NCI-H2081 treated with DMSO at 0.1 percent for 48 hours (cell line): ENCODE data around the gene WNT7B.

Experiments used
- DNase-seq: peaks from one replicate; lab custom pipeline; 2025; lab: John Stamatoyannopoulos, UW

The WNT7B gene

DNA sequence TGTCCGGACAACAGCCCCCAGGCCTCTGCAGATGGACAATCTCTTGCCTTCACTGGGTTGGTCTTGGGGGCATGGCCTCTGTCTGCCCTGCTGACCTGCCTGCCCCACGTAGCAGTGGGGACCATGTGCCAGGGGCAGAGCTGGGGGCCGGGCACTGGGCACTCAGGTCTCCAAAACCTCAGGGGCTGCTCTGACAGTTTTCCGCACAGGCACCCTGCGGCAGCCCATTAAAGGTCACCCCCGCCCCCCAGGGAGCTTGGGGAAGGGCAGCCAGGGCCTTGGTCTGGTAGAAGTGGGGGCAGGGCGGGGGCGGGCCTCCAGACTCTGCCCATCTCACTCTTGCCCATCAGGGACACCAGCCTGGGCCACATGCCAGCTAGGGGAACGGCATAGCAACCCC is 49.9 kb downstream of the WNT7B start:
- no peak for DNase-seq

DNA sequence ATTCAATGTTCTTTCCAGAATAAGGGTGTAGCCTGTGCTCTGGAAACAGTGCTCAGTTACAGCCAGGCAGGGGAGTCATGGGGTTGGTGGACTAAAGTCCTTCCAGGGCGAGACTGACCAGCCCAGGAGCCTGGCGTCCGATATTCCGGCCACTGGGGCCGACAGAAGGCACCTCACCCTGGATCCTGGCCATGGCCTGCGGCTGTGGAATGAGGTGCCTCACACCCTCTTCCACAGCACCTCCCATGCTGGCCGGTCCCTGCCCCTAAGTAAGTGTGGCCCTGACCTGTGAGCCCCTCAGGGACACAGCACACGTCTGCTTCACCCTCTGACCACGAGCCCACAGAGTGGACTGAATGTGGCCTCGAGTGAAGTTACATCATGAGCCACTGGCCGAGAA is 50.5 kb downstream of the WNT7B start:
- no peak for DNase-seq

DNA sequence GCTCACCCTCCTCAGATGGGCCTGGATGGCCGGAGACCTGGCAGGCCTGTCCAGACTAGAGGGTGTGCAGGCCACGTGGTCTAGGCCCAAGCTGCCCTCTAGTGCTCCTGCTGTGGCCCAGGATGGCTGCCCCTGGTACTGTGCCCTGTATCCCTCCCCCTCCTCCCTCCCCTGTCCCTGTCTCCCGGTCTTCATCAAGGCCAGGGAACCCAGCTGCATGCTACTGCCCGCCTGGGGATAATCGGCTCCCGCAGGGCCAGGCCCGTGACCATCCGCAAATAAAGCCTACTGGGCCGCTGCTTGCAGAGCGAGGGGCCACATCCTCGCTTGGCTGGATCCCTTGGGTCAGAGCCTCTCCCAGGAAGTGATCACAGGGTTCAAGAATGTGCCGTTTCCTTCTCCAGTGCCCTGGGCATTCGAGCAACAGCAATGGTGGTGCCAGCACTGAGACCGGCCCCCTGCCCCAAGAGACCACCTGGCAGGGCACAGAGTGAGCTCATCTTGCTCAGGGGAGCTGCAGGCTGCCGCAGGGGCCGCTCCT is 51.1 kb downstream of the WNT7B start:
- DNase-seq, result no peak

DNA sequence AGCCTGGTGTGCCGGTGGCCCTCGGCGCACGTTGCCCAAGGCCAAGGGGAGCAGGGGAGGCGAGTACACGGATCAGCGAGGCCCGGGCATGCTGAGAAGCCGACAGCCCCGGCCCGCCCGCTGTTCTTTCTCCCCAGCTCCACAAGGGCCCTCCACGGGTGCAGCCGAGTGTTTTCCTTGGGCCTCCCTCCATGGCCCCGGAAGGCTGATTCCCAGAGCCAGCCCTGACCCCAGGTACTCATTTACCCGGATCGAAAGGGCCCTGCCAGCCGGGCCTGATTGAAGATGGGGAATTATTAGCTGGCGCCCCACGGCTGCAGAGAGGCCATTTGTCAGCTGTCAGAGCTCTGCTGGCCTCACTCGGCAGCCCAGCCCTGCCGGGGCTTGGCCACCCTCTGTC is 53.1 kb downstream of the WNT7B start:
- DNase-seq, result no peak

DNA sequence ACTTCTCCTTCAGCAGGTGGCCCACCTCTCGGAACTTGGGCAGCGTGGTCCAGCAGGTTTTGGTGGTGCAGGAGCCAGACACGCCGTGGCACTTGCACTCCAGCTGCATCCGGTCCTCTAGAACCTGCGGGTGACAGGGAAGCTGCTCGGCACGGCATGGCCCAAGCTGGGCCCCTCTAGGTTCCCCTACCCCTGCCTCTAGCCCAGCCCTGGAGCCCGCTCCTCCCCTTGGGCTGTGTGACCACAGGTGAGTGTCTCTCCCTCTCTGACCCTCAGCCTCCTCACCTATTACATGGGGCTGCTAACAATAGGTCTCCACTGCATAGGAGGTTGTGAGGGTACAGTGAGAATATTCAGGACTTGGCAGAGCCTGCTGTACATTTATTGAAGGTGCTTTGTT is 53.8 kb downstream of the WNT7B start:
- DNase-seq, result no peak

DNA sequence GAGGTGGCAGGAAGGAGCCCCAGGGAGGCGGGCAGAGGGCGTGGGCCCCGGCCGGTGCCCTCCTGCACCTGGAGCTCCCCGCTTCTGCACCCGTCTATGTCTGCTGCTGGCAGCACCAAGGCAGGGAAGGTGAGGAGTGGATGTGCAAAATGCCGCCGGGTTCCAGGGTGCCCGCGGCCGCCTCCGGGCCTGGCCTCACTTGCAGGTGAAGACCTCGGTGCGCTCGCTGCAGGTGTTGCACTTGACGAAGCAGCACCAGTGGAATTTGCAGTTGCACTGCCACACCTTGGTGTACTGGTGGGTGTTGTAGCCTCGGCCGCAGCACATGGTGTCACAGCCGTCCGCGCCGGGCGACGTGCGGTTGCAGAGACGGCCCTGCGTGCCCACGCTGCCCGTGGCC is 54.3 kb downstream of the WNT7B start:
- no peak for DNase-seq

DNA sequence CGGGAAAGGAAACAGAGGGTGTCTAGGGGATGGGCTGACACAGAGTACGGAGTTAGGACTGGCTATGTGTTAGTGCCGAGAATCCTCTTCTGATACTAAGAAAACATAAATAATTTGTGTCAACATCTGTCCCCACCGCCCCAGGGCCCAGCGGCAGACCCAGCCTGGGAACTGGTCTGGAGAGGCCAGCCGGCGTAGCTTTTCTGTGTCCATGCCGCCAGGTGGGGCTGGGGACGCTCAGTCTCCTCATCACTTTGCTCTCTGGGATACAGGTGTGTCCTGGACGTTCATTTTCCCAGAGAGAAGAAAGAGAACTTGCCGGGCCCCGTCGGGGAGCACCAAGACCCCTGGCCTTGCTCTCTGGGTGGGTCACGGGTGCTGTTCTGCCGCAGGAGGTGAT is 54.7 kb downstream of the WNT7B start:
- no peak for DNase-seq

DNA sequence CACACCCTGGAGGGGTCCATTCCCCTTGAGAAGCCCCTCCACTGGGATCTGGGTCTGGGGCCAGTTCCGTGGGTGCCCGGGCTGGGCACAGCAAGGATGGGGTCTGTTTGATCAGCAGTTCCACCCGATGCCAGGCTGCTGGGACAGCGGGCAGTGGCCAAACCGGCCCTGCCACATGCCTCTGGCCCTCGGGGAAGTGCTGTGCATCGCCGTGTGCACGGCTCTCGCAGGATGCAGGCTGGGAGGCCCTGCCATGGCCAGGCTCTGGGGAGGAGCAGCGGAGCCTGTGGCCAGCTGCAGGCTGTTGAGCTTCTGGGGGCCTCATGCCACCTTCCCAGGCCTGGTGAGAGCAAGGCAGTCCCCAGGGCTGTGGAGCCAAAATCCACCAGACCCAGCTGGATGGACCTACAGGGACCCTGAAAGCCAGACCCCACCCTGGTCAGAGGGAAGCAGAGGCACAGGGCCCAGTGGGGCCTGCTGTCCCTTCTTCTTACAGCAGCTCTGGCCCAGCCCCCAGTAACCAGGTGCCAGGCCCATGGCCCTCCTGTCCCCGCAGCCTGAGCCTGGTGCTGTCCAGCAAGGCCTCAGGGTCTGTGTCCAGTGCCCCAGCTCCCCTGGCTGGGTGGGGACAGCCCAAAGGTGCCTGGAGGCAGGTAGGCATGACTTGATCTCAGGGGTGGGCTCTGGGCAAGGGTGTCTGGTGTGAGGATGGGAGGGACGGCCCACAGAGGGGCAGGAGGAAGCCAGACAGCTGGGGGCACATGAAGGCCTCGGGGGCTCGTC is 57.3 kb downstream of the WNT7B start:
- no peak for DNase-seq

DNA sequence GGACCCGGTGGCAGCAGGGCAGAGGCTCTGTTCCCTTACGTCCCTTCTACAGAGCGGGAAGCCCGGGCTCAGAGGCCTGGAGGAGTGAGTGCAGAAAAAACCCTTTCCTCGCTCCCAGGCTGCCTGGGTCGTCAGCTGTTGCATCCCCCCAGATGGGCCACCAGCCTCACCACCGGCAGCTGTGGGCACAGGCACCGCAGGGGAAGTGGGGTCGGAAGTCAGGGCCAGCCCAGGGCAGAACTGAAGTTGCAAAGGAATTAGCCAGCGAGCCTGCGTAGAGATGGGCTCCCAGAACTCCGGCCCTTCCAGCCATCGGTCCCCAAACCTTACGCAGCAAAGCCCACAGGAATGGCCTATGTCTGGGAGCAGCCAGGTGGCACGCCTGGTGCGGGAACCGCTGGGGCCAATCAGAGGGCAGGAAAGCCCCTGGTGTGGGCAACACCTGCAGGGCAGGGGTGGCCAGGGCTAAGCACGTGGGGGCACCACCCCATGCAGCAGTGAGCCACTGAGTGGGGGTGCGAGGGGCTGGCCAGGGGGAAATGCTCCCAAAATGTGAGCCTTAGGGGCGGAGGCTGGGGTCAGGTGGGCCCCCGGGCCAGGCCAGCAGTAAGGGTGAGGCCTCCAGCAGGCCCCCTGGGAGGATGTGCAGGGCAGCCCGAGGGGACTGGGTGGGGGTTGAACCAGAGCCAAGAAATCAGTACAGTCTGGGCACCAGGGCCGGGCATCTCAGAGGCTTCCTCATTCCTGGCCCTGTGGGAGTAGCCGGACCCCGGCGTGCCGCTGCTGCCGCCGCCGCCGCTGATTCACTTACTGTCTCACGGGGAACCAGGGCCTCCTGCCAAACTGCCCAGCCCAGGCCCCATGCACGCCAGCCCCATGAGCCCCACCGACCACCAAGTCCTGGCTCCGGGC is 58.2 kb downstream of the WNT7B start:
- DNase-seq, result no peak

DNA sequence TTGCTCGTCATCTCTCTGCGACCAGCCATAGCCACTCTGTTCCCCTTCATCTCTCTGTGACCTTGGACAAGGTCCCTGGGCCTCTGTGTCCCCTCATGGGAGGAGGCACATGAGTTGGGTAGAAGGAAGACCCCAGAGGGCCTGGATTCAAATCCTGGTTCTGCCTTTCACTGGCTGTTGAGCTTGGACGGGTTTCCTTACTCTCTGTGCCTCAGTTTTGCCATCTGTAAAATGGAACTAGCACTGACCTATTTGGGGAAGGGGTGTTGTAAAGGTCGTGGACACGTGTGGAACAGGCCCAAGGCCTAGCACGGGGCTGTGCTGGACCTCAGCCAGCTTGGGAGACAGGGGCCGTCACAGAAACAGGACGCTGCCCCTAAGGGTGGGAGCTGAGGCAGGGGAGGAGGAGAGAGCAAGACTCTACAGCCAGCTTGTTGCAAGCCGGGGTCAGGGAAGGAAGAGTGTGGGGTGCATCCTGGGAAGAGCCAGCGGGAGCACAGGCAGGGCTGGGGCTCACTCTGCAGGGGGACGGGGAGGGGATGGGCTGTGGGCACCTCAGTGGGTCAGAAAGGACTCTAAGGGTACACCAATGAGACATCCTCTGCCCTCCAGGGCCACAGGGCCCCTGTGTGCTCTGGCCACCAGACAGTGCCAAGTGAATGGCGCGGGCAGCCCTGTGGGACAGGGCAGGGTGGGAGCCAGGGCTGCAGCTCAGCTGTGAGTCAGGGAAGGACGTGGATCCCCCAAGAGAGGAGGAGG is 59.1 kb downstream of the WNT7B start:
- no peak for DNase-seq

DNA sequence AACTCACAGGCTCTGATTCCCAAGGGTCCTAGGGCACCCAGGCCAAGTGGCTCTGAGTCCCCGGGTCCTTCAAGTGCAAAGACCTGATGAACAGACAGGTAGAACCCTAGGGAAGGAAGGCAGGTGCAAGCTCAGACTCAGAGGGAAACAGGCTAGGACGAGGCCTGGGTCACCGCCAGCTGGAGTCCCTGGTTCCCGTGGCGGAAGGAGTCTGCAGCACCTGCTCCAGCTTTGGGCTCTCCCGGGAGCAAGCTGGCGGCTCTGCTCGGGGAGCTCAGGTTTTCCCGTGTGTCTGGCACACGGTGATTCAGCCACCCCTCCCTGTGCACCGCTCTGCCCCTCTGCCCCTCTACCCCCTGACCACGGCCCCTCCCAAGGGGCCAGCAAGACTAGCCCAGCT is 59.8 kb downstream of the WNT7B start:
- no peak for DNase-seq

DNA sequence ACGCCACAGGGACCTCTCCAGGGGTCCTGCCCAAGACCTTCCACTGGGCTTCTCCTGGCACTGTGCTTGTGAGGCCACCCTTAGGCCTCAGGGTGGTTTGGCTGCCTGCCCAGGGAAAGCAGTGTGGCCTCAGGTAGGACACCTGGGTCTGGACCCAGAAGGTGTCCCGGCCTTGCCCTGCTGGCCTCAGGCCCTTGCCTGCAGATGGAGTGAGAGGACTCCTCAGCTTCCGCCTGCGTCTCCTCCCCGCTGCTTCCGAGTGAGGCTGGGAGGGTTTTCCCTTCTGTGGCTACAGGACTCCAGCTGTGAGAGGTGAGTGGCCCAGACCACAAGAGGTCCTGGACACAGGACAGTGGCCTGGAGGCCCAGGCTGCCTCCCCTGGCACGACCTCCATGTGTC is 60.4 kb downstream of the WNT7B start:
- no peak for DNase-seq

DNA sequence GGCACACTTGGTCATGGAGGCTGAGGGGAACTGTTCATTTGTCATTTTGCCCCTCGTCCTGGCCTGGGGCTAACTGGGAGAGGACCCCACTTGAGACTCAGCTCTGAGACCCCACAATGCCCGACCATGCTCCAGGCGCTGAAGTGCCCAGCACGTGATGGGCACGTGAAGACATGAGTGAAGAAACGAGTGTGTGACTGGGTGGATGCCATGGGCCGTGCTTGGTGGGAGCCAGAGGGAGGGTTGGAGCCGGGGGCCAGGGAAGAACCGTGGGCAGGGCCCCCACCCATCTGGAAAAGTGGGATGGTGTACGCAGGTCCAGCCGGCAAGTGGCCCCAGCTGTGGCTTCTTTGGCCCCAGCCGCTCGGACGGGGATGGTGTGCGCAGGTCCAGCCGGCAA is 61.1 kb downstream of the WNT7B start:
- DNase-seq, result no peak

DNA sequence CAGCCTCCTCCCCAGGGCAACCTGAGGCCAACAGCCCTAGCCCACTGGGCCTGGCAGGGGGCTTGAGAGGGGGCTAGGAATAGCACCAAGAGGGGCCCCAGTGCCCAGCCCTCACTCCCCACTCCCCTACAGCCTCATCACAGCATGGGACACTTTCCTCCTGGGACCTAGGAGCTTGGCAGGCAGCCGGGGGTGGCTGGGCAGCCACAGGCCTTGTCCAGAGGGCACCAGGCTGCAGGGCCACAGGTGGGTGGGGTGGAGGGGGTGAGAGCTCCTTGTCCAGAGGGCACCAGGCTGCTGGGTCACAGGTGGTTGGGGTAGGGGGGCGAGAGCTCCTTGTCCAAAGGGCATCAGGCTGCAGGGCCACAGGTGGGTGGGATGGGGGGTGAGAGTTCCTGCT is 61.8 kb downstream of the WNT7B start:
- no peak for DNase-seq

DNA sequence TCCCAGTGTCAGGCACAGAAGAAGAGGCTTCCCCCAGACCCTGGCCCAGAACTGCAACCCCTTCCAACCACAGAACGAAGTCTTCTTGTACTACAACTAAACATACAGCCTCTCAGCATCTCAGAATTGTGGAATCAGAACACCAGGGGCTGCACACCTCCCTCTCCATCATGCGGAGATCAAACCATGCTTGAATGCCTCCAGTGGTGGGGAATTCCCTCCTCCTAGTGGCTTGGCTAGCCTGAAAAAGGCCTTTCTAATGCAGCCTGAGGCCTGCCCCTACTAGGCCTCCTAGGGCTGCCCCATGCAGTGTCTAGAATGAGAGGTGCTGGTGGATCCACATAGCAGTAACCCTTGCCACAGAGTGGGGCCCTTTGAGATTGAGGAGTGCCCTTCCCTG is 62.7 kb downstream of the WNT7B start:
- DNase-seq, result no peak

DNA sequence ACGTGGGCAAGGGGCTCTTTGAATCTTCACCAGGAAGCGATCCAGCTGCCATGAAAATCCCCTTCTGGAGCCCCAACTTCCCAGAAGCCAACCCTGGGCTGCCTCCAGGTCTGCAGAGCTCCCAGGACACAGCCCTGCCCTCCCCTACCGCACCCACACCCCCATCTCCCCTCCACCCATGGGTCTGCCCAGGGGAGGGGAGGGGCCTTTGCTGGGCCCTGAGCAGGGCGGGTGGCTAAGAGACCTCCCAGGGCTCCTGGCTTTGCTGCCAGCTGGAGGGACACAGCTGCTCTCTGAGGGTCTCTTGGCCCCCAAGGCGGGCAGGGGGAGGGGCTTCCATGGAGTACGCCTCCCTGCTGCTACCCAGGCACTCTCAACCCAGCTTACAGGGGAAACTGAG is 64.1 kb downstream of the WNT7B start:
- DNase-seq, result no peak

DNA sequence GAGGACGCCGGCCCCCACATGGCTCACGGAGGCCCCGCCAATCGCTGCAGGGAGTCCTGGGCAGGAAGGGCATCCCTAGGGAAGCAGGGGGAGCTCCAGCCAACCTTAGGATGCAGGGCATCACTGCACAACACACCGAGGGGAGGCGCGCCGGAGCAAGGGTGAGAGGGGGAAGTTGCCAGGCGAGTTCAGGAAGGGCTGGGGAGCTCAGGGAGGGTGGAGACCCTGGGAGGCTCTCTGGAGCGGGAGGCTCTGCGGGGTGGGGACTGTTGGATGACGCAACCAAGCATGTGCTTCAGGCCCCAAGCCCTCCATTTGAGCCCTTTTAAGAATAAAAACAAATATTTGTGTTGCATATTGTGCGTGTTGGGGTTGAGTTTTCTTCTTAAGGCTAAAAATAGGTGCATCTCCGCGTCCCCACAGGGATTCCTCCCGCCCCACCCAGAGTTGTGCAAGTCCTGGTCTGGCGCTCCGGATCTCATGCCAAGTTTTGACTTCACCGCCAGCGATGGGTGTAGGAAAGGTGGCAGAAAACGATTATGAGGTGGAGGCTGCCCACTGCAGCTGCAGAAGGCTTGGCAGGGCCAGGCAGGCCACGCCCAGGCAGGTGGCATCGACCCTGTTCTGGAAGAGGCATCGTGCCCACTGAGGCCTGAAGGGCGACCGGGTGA is 65.2 kb downstream of the WNT7B start:
- DNase-seq, result no peak

DNA sequence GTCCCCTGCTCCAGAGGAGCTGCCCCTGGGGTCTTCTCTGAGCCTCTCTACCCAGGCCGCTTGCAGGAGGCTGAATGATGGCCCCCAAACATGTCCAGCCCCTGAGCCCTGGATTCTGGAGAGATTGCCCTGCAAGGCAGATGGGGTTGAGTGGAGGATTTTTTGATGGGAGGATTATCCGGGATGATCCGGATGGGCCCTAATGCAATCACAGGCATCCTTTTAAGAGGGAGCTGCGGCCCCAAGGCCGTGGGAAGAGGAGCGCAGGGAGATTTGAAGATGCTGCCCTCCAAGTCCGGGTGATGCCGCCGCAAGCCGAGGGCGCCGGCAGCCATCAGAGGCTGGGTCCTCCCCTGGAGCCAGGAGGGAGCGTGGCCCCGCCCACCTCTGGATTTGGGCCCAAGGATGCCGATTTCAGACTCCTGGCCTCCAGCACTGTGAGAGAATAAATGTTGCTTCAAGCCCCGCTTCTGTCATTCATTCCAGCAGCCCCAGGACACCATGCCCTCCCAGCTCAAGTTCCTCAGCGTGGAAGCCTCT is 66.0 kb downstream of the WNT7B start:
- no peak for DNase-seq

DNA sequence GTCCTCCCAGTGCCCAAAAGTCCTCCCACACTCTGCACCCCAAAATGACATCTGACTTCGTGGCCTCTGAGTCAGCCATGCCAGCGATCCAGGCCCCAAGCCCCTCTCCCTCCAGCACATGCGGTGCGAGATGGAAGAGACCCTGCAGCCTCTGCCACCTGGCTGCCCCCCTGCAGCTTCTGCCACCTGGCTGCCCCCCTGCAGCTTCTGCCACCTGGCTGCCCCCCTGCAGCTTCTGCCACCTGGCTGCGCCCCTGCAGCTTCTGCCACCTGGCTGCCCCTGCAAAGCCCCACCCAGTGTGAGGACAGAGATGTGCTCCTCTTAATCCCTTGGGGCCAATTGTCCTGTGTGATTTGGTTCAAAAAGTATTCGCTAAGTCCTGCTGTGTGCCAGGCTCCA is 68.0 kb downstream of the WNT7B start:
- DNase-seq, result no peak

DNA sequence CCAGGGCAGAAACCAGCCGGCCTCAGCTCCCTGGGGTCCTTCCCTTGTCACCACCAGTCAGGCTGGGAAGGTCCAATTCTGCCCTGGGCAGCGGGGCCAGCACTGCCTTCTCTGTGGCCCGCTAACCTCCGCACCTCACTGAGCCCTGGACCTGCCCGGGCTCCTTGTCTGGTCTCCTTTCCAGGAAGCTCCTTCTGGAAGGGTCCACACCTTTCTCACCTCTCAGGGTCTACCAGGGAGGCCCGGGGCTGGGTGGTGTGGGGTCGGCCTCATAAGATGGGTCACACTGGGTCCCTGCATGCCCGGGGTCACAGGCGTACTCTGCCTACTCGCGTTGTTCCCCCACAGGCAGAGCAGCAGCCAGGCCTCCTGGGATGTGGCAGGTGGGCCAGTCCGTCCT is 69.0 kb downstream of the WNT7B start:
- DNase-seq, result no peak

DNA sequence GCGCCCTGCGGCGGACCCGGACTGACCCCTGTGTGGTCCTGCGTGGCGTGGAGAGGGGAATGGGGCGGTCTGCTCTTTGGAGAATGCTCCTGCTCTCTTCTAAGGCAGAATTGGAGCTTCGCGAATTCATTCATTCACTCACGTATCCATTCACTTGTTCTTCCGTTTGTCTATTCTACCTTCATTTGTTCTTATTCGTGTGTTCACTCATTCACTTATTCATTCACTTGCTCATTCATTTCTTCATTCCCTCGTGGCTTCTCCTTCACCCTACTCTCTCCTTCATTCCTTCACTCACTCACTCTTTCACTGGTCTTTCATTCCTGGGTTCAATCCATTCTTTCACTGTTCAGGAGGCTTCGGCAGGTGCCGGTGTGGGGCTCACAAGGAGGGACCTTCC is 69.6 kb downstream of the WNT7B start:
- no peak for DNase-seq

DNA sequence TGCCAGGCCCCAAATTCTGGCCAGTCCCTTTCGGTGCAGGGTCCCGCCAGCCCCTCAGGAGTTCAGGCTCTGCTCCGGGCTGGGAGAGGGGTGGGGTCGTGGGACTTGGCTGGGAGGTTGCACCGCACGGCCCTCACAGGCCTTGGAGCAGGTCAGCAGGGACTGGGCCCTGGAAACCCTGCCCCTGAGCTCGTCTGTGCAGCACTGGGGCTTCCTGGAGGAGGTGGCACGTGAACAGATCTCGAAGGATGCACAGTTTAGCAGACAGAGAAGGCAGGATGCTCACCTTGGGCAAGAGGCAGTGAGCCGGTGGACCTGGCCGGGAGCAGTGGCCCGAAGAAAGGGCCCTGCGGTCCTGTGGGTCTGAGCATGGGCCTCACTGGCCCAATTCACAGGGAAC is 70.0 kb downstream of the WNT7B start:
- DNase-seq, result no peak
